NCI-H1105 treated with DMSO at 0.1 percent for 48 hours (cell line): ENCODE results near the gene LRIG2.
A peak's percentile ranks its signal among the peaks of the same experiment; 100 is the strongest.
"Not testable (repeated sequence)": the region's sequence is repeated elsewhere in the genome, so short reads cannot be mapped to it uniquely, and the experiment has no call there.

Experiments used
- DNase-seq: peaks from one replicate; lab custom pipeline; 2025; lab: John Stamatoyannopoulos, UW

LRIG2 gene

DNA sequence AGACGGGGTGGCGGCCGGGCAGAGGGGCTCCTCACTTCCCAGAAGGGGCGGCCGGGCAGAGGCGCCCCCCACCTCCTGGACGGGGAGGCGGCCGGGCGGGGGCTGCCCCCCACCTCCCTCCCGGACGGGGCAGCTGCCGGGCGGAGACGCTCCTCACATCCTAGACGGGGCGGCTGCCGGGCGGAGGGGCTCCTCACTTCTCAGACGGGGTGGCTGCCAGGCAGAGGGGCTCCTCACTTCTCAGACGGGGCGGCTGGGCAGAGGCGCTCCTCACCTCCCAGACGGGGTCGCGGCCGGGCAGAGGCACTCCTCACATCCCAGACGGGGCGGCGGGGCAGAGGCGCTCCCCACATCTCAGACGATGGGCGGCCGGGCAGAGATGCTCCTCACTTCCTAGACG, 9.5 kb upstream of the LRIG2 start:
- not testable (repeated sequence) for DNase-seq

DNA sequence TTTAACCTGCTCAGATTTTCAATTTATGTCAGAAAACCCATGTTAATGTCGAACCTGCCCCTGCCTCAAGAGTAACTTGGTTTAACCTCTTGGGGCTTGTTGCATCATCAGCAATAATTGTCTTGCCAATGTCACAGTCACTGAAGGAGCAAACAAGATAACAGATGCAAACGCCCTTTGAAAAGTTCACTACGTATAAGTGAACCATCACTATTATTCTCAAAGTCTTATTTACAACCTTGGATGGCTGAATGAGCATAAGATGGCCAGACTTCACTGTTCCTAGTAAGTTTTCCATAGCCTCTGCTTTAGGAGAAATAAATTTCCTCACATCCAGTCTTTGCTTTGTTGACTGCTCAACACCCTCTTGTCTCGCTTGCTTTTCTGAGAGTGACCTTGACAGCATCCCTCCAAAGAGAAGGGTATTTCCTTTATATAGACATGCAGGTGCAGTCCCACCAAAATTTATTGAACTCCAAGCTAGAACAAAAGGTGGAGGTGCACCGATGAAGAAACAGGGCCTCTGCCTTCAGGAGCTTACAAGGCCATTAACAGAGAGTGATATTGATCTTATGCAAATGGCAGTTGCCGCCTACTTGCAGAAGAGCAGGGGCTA, 749 bp upstream of the LRIG2 start:
- DNase-seq = peak; percentile 24

DNA sequence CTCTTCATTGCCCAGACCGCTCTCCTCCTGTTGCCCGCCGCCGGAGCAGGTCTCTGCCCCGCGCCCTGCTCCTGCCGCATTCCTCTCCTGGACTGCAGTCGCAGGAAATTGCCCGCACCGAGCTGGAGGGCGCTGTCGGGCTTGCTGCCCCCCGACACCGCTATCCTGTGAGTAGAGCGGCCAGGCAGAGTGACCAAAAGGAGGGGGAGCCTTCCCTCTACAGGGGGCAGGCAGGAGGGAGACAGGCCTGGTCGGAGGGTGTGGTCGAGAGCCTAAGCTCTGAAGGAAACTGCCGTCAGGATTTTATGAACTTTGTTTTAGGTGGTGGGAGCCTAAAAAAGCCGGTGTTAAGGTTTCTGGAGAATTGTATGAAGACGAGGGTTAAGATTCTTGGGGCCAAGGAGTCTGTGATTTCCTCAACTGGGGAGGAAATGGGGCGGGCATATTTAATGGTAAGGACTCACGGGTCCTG, 517 bp downstream of the LRIG2 start:
- no peak for DNase-seq

- DNase-seq = no peak
Observed at GRCh38 chr1:113074237-113074636, 1.2 kb downstream of the LRIG2 start.

- not testable (repeated sequence) for DNase-seq
Observed at GRCh38 chr1:113077978-113078377, 5.0 kb downstream of the LRIG2 start.

GRCh38 chr1:113086541-113086940, 13.5 kb downstream of the LRIG2 start:
- no peak for DNase-seq

DNA sequence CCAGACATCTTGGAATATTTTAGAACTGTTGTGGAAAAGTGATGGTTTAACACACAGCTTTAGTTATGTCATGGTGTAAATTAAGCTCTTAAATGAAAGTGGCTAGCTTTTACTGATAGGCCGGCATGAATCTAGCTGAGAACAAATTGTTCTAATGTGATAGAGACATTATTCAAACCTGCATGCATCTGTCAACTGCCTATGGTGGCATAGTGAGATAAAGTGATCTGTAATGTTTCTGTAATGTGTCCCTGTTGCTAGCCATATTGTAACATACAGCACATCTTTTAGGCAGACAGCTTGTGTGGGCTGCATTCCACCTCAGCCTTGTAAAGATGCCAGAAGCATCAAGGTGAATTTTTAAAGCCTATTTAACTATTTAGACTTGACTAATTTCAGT, 16.0 kb downstream of the LRIG2 start:
- no peak for DNase-seq

DNA sequence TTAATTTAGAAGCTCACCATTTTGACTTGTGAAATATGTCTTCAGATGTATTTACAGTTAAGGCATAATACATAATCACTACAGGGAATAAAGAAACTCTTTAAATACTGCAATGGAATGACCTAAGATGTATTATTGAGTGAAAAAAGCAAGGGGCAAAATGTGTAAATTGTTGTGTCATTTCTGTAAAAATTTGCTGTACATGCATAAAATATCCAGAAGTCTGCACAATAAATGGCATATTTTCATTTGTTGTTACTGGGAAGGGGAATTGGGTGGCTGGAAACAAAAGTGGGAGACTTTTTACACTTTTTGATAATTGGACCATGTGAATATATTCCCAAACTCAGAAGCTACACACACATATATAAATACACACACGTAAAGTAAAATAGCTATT, 17.1 kb downstream of the LRIG2 start:
- DNase-seq = no peak

DNA sequence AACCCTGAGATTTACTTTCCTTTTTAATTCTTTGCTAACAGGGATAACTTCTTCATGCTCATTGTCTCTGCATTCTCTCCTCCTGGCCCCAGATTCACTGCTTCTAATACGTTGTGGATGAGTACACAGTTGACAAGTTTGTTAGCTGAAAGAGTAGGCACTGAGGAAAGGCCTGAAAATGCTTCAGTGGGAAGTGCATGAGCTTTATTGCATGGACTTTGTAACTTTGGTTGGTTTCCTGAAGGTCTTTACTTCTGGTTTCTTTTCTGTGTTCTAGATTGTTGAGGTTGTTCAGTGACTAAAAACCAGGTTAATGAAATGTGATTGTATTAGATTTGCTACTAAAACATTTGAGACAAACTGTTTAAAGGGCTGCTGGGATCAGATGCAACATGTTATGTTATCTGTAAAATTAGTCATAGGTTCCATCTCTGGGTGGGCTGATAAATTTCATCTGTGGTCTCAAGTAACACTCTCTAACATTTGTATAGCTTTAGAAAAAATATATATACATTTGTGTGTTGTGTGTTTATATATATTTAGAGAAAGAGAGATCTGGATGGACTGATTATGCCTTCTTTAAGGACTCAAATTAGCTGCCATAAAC, 19.1 kb downstream of the LRIG2 start:
- DNase-seq = no peak

DNA sequence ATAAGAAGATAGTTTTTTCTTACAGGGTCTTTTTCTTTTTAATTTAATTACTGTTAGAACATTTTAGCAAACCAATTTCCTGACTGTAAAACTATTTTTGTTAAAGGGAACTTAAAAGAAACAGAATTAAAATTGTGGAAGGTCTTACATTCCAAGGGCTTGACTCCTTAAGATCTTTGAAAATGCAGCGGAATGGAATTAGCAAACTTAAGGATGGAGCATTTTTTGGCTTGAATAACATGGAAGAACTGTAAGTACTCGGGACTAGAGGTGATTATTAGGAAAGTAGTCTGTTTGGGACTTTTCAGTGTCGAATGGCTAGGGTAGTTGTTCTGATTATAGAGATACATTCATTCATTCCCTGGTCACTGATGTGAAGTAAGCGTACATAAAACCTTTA, 21.5 kb downstream of the LRIG2 start:
- no peak for DNase-seq

GRCh38 chr1:113095790-113096455, 22.9 kb downstream of the LRIG2 start:
- DNase-seq = no peak

- DNase-seq = no peak
Observed at GRCh38 chr1:113096493-113096892, 23.5 kb downstream of the LRIG2 start.

- DNase-seq = no peak
Observed at GRCh38 chr1:113101588-113101987, 28.6 kb downstream of the LRIG2 start.

GRCh38 chr1:113103048-113103447, 30.1 kb downstream of the LRIG2 start:
- no peak for DNase-seq

DNA sequence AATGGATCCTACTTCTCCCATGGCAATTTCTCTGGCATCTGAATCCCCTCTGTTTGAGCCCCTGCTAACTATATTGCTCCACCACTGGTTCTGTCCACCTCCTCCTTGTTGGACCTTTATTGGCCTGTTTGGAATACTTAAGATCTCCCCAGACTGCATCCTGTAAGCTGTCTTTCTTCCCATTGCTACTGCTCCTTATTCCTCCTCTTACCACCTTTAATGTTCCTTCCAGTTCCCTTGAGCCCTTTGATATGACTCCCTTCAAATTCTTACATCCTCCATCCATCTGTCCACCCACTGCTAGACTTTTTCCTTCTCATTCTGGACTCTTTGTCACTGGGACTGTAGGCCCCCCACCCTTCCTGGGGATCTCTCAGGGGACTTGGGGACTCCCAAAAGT, 31.0 kb downstream of the LRIG2 start:
- no peak for DNase-seq

GRCh38 chr1:113106910-113107309, 33.9 kb downstream of the LRIG2 start:
- no peak for DNase-seq

DNA sequence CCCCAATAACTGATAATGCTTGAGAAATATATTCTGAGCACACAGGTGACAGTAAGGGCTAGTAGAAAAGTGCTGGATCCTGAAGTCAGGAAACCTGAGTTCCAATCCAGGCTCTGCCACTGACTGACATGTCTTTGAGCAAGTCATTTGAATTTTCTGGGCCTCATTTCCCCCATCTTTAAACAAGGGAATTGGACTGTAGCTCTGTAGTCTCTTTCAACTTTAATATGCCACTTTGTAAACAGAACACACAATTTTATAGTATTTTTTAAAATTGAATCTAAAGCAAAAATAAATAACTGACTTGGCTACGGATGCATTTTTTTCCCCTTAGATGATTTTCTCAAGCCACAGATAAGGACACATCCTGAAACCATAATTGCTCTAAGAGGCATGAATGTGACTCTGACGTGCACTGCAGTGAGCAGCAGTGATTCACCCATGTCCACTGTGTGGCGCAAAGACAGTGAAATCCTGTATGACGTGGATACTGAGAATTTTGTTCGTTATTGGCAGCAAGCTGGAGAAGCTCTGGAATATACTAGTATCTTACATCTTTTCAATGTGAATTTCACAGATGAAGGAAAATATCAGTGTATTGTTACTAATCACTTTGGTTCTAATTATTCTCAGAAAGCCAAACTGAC, 37.0 kb downstream of the LRIG2 start:
- DNase-seq = no peak

DNA sequence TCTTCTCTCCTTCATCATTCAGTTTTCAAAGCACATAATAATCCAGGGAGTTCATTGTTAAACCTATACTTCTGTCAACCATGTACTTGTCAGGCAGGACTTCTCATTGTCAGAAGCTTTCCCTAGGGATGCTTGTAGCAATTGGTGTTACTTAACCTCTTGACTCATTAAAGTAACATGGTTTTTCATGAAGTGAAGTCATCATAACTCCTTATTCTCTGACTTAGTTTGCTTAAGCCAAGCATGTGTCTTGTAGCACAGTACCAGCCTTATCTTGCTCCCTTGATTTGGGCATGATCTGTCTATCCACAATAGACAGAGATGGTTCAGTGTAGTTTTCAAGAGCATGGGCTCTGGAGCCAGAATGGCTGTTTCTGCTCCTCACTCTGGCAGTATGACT, 45.3 kb downstream of the LRIG2 start:
- DNase-seq = no peak

DNA sequence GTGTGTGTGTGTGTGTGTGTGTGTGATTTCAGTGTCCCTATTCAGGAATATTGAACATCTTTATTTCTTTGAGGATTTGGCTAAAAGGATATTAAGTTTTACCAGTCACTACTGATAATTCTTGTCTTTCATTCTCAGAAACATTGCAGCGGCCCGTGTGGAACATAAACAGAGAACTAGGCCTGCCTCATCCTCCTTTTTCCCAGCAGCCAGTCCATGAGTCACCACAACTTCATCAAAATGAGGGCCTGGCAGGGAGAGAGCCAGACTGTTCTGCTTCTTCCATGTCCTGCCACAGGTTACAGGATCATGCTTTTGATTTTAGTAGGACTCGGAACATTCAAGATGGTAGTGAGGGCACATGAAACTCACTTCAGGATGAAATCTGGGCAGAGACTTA, 50.7 kb downstream of the LRIG2 start:
- no peak for DNase-seq

GRCh38 chr1:113124366-113124765, 51.4 kb downstream of the LRIG2 start:
- no peak for DNase-seq

GRCh38 chr1:113125517-113125916, 52.5 kb downstream of the LRIG2 start:
- no peak for DNase-seq

DNA sequence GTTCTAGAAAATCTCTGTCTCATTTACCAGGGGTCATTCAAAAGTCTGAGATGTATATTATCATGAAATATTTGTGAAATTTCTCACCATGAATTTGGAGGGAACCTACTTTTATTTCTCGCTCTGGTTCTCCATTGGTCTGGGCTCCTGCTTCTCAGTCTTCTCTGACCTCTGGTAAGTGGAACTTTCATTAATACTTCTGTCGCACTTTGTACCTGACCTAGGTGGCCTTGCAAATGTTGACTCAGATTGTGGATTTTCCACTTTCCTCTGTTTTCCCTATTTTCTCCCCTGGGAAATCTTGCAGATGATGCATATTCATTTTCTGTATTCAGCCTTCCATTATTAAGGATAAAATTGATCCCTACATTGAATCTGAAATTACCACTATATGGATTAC, 53.2 kb downstream of the LRIG2 start:
- no peak for DNase-seq

- DNase-seq = no peak
Observed at GRCh38 chr1:113128116-113128515, 55.1 kb downstream of the LRIG2 start.
